Left renal cortex interstitium (tissue), 4 donors: Measurements from ENCODE around the gene ATIC. TPM values are rescaled to one million over a fixed set of nuclear protein-coding genes. Genes with fewer than 3 reads are reported as not detected.
"Not testable (repeated sequence)": the region's sequence is repeated elsewhere in the genome, so short reads cannot be mapped to it uniquely, and the experiment has no call there.

Experiments used
- DNase-seq, 4 donors: peaks; one replicate each; pipeline ENCODE4 v3.0.0-alpha.2; 2013; ENCODE audit warnings: low read depth in 4 of 4, low spot score in 2 of 4, missing footprints in 1 of 4
- polyA plus RNA-seq, 4 donors: library from polyadenylated mRNA; unstranded; fragments of 120-200 nt; gene quantifications; one replicate each; pipeline ENCODE4 v1.2.1, GENCODE V29; 2013; ENCODE audit not compliant: insufficient read length in 4 of 4

ATIC gene
- polyA plus RNA-seq, 4 donors: 115 to 147 (median 126) TPM

- not testable (repeated sequence) for DNase-seq
These were observed 48.2 kb downstream of the ATIC start for GRCh38 chr2:215360059-215360458.

- no peak for DNase-seq
These were observed 48.7 kb downstream of the ATIC start for GRCh38 chr2:215360596-215360995.

DNA sequence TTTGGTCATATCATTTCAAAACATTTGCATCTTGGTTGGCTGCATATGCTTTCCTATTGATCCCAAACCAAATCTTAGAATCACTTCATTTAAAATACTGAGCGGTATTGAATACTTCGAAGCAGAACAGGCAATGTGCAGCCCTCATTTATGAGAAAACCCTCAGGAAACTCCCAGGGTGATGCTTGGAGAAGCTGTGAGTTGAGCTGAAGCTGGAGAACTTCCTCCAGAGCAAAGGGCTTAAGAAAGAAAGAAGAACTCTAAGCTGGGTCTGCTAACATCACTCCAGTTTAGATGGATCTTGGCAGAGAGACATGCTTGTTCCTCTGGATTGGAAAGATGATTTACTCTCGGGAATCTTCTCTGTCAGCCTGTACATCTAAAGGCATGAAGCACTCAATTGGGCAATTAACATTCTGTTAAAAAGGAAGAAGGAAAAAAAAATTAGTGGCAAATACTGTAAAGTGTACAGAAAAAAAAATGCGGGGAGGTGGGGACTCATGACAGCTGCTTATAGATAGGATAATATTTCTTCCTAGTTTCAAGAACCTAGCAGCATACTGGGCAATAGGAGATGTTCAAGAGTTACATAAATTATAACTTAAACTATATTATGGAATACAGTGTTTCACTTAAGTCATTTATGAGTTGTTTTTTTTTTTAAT, 49.5 kb downstream of the ATIC start:
- no peak for DNase-seq

- DNase-seq: no peak
These were observed 50.2 kb downstream of the ATIC start for GRCh38 chr2:215361876-215362561.

GRCh38 chr2:215362562-215362904, 50.7 kb downstream of the ATIC start:
- no peak for DNase-seq

GRCh38 chr2:215363039-215363438, 51.2 kb downstream of the ATIC start:
- DNase-seq: no peak

DNA sequence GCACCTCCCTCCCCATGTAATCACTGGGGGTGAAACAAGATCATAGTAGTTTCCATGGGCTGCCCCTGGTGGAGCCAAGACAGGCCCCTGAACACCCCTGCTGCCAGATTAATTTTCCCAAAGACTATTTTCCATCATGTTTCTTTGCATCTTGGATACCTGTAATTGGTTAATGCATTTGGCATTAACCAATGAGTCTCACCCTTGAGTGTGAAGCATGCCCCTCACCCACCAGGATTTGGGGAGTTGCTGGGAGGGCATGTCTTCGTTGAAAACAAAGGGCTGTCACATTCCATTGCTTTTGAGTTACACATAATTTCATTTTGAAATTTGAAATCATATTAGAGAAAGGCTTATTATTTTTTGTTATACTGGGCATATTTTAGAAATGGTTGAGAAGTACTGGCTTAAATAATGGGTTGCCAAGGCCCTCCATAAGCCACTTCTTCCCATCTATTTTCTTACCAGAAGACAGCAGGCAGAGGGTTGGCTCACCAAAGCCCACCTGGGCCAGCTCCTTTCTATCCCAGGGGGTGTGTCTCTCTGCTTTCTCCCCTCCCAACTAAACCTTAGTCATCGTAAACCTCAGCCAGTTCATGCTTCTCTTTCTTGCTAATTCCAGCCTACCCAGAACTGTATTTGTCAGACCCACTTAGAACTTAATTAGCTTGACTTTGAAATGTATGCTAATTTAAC, 51.8 kb downstream of the ATIC start:
- DNase-seq: no peak

DNA sequence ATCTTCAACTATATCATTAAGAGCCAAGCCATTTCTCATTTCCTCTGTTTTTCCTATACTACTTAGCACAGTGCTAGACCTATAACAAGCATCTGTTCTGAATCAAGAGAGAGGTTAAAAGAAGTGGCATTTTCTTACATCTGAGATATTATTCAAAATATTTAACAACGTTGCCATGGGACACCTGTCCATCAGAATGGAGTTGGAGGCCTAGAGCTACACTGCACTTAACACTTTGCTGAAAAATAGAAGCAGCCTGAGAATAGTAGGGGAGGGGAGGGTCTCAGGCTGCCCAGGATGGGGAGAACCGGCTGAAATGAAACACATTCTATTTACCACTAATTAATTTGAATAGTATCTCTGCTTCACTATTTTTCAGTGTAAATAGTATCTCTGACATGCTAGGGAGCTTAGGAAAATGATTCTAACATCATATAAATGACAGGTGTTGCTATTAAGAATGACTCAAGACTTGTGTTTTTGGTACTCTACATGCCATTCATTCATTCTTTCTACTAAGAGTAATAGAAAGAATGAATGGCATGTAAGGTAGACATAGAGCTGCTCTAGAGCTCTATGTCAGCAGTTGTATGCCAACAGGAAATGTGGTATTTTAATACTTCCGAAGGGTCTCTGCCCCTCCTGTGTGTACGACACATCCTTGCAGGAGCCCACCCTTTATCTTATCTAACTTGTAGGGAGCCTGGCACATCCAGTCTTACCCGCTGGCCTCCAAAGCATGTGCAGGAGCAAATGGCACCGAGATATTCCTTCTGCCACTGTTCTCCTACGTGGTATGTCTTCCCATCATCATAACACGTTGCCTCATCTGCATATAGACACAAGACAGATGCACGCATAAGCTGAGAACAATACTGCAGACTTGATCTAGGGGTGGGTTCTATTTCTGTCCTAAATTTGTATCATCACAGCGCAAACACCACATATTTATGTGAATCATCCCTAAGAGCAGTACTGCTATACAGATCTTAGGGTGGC, 52.6 kb downstream of the ATIC start:
- DNase-seq: no peak

DNA sequence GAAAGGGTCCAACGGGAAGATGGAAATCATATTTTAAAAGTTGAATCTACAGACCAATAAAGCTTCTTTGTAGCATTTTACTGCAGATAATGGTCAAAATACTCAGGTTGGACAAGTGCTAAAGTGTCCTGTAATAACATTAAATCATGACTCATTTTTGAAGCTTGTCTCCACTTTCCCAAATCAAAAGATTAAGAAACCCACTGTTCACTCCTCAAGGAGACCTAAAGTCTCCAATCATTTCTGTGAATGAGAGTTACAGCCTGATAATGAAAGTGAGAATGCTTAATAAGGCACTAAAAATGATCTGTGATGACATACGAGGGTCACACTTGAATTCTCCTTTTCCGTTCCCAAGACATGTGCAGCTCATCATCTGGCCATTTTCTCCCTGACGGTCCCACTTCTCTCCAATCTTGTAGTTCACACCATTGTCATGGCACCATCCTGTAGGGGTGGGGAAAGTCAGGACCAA, 53.4 kb downstream of the ATIC start:
- no peak for DNase-seq

GRCh38 chr2:215366440-215367032, 54.7 kb downstream of the ATIC start:
- DNase-seq: no peak

DNA sequence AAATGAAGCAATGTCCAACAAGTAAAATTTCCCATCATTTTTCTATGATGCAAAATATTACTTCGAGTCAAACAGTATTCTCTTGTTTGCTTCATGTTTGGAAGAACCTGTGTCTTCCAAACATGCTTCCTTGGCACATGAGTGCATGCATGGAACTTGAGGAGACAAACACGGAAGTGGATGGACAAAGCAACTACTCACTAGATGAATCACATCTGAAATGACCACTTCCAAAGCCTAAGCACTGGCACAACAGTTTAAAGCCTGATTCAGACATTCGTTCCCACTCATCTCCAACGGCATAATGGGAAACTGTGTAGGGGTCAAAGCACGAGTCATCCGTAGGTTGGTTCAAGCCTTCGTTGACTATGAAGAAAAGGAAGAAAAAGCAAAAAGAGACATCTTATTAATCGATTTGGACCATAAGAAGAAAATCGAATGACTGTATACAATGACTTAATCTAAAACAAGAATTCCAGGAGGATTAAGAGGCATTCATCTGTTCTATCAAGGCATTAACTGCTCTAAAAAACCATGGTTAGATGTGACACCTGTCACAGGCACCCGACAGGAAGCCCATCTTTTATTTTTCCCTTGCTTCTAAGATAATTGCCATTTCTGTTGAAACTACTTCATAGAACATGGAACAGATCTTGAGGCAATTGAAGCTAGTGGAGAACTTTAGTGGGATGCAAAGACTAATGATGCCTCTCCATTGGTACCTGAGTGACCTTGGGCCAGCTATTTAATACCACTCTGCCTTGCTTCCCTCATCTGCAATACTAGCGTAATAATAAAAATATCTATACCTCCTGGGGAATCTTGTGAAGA, 56.0 kb downstream of the ATIC start:
- DNase-seq: no peak

DNA sequence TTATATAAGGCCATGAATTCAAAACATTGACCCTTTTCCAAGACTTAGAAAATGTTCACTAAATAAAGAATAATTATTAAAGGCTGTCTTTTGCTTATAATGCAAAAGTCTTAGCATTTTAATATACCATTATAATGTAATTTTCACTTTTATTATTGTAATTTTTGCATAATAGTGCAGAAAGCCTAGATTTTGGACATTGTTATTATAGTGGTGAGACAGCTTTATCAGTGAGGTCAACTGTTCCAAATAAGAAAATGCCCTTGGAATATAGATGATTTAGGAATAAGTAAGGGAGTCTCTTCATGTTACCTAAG, 56.6 kb downstream of the ATIC start:
- DNase-seq: no peak

- DNase-seq: no peak
These were observed 57.4 kb downstream of the ATIC start for GRCh38 chr2:215369181-215369760.

DNA sequence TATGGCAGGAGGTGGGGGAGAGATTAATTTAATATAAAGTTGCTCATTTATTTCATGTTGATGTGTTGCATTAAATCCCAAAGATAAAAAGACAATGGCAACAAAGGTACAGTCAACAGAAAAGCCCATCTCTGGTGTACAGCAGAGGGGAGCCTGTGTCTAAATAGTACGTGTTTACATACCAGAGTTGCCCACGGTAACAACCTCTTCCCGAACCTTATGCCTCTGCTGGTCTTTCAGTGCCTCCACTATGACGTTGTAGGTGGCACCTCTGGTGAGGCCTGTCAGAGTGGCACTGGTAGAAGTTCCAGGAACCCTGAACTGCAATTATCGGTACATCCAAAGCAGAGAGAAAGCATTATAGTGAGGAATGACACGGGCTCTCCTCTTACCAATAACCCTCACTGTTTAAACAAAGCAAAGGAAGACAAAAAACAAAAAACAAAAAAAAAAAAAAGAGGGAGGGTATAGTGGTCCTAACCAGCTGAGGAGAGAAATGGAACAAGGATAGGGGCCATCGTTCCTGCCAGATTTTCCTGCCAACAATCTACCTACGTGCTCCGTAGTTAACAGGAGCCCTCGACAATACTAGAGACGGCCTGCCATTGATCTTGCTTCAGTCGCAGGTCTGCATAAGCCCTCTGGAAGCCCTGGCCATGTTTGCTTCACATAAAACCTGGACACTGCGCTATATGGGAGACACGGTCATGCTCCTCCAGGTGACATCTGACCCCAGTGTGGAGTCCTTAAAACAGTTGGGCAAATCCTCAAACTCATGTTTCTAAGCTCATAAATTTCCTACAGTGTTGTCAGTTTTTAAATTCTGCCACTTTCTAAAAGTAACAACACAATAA, 58.5 kb downstream of the ATIC start:
- DNase-seq: no peak

DNA sequence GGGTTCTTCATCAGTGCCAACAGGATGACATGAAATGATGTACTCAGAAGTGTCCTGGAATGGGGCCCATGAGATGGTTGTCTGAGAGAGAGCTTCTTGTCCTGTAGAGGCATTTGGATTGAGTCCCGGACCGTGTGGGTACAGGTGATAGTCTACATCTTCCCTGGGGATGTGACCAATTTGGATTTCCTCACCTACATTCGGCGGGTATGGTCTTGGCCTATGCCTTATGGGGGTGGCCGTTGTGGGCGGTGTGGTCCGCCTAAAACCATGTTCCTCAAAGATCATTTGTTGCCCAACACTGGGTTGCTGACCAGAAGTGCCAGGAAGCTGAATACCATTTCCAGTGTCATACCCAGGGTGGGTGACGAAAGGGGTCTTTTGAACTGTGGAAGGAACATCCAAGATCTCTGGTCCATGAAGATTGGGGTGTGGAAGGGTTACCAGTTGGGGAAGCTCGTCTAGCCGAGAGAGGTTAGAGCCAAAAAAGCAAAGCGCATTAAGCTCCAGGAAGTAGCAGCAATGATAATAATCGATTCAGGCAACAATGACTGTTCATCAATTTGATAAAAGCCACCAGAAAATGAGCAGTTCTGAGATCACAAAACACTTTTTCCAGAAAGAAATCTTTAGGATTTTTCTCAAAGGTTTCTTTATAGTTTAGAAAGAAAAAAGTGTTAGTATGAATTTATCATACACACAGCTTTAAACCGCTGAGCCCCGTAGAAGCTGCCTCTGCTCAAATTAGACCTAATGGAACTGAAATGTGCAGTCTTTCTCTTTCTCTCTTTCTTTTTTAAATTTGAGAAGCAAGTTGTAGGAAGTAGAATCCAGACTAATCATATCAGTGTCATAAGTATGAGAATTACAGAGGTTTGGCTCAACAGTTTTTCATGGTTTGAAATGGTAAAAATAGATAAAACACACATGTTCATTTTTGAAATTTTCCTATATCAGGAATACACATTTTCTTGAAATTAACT, 60.3 kb downstream of the ATIC start:
- DNase-seq: no peak

GRCh38 chr2:215372968-215373649, 61.2 kb downstream of the ATIC start:
- no peak for DNase-seq
